Vagina (tissue), 2 donors: ENCODE data around the gene ZNF586. TPM values are rescaled to one million over a fixed set of nuclear protein-coding genes. Genes with fewer than 3 reads are reported as not detected.
A peak's percentile ranks its signal among the peaks of the same experiment; 100 is the strongest.
"Not testable (repeated sequence)": the region's sequence is repeated elsewhere in the genome, so short reads cannot be mapped to it uniquely, and the experiment has no call there.

Experiments used
- DNase-seq, 2 donors: peaks; one replicate each; pipeline ENCODE4 v3.0.0-alpha.2; 2017; ENCODE audit errors: extremely low spot score in 2 of 2
- H3K27ac ChIP-seq: fragments of 200-600 bp; sonication (generic); one replicate; pipeline ENCODE4 v1.5.1; 2019
- H3K27me3 ChIP-seq: fragments of 200-600 bp; sonication (generic); one replicate; pipeline ENCODE4 v1.5.1; 2019
- H3K36me3 ChIP-seq, 2 donors: fragments of 200-600 bp; sonication (generic); one replicate each; pipeline ENCODE4 v1.5.1; 2017 to 2019
- H3K4me1 ChIP-seq: fragments of 200-600 bp; sonication (generic); one replicate; pipeline ENCODE4 v1.5.1; 2019
- H3K4me3 ChIP-seq, 2 donors: fragments of 200-600 bp; sonication (generic); 1 replicate in 1 of 2; 2 replicates in 1 of 2; pipeline ENCODE4 v1.5.1; 2016 to 2019
- H3K9me3 ChIP-seq: fragments of 200-600 bp; sonication (generic); one replicate; pipeline ENCODE4 v1.5.1; 2019
- CTCF ChIP-seq, 3 experiments: fragments of 450-650 bp in 2 of 3; fragments of 200-600 bp in 1 of 3; sonication (generic) in 1 of 3; IDR thresholded peaks; one replicate each; pipeline ENCODE4 v1.5.1; 2017 to 2019; ENCODE audit warnings: antibody characterized with exemption in 3 of 3, mild to moderate bottlenecking in 2 of 3, moderate library complexity in 2 of 3
- POLR2A ChIP-seq, 2 donors: fragments of 450-650 bp; IDR thresholded peaks; one replicate each; pipeline ENCODE4 v1.6.1; 2017; ENCODE audit warnings: antibody characterized with exemption in 2 of 2, mild to moderate bottlenecking in 2 of 2, moderate library complexity in 2 of 2
- POLR2AphosphoS5 ChIP-seq, 2 donors: sonication (generic); formaldehyde crosslinking; IDR thresholded peaks; one replicate each; pipeline ENCODE4 v1.9.0; 2017; ENCODE audit warnings: antibody characterized with exemption in 2 of 2, mild to moderate bottlenecking in 2 of 2, low read depth in 1 of 2; ENCODE audit not compliant: insufficient read depth in 1 of 2
- intact Hi-C: fragments of 100-400 bp; cut with DNase I; formaldehyde crosslinking; loops from one replicate; pipeline ENCODE4 v1.15.1; 2023
- total RNA-seq: library from RNA; depleted of rRNA; stranded (reverse); fragments of >200 nt; gene quantifications from one replicate; pipeline ENCODE4 v1.2.3, GENCODE V29; 2016

The ZNF586 gene
- 24.3 TPM for total RNA-seq

DNA sequence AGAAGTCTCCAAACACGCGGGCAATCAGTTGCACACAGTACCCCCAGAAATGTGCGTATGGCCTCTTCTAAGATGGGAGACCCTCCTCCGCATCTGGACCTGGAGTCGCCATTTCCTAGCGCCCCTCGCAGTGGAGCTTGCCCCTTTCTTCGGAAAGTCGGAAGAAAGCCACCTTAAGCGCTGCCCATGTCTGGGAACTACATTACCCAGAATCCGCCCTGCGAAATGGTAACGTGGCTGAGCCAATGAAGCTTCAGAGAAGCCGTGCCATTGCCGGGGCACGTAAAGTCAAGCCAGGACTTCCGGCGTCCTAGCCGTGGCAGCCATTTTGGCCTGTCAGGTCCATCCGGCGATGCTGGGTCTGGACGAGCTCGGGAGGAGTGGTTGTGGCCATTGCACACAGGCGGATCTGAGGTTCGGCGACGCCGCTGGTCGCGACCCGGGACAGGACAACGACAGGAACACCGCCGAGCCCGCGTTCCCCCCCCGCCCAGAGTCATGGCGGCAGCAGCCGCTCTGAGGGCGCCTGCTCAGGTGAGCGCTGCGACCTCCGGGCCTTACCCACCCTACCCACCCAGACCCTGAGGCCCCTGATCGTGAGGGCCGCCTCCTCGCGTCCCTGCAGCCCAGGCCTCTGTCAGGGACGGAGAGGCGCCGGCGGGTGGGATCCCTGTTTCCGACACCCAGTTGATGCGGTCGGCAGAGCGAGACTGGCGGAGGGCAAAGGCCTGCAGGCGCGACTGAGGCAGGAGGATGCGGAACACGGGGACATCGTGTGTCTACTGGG lies at the start of gene ZNF586:
ZNF586 (plus strand) TSS at position 332 of the 787 bp plus-strand sequence; CDS start at position 499, 167 bp downstream.
- H3K9me3 ChIP-seq = peaks cover 11% of the 10 kb centered on the region
- peak within 1 kb of the TSS; percentile 60 to 68 for H3K4me3 ChIP-seq
- DNase-seq = no peak
- TF ChIP-seq POLR2A (IDR thresholded peaks at IDR 0.05) (no peak), POLR2AphosphoS5 (IDR thresholded peaks at IDR 0.05; ENCODE audit: insufficient read depth in 1 of 2, low read depth in 1 of 2) (peak; percentile 78 to 97), CTCF (IDR thresholded peaks at IDR 0.05) (no peak)
- H3K27ac ChIP-seq = peak within 1 kb of the TSS; percentile 66
- no peaks in the 10 kb centered on the region for H3K27me3 ChIP-seq
- intact Hi-C loops = no loop called here
- H3K4me1 ChIP-seq = no peaks in the 10 kb centered on the region
- peaks cover 0 to 48% of the 10 kb centered on the region in 2 donors for H3K36me3 ChIP-seq

DNA sequence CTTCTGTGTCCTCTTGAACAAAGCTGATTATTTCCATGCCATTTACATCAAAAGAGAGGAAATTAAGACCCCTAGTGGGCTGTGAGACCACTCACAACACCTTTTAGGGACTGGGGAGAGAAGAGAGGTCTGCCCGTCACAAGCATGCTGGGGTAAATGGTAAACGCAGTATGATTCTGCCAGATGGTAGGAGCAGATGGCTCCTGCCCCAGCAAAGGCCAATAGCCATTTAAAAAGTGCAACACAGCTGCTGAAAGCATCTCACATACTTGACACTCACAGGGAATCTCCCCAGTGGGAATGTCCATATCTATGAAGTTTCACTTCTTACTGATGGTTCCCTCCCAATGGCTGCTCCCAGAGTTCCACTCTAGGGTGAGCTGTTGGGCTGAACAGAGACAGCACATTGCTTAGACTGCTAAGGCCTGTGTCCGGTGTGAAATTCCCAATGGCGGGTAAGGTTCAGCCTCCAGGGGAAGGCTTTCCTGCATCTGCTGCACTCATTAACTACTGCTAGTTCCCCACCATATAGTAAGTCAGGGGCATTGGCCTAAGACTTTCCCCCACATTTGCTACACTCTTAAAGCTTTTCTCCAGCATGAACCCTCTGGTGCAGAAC lies 49.5 kb upstream of the ZNF586 start:
- intact Hi-C loops = no loop called here
- Histone ChIP-seq H3K4me1 (no peaks in the 10 kb centered on the region), H3K27me3 (no peaks in the 10 kb centered on the region), H3K27ac (no peak overlapping the region), H3K4me3 (no peak overlapping the region), H3K36me3 (peaks cover 0 to 54% of the 10 kb centered on the region in 2 donors), H3K9me3 (peaks cover 68% of the 10 kb centered on the region)
- TF ChIP-seq POLR2A (IDR thresholded peaks at IDR 0.05) = no peak
- peak in 1 of 2 donors; percentile 20 for DNase-seq

DNA sequence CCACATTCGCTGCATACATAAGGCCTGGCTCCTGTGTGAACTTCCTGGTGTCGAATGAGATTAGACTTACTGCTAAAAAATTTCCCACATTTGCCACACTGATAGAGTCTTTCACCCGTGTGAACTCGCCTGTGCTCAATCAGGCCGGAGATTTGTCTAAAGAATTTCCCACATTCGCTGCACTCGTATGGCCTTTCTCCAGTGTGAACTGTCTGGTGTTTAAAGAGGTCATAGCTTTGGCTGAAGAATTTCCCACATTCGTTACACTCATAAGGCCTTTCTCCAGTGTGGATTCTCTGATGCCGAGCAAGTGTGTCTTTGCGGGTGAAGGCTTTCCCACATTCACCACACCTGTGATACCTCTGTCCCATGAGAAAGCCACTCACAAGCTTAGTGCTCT lies 48.6 kb upstream of the ZNF586 start:
- Histone ChIP-seq H3K36me3 (peaks cover 0 to 54% of the 10 kb centered on the region in 2 donors), H3K4me1 (no peaks in the 10 kb centered on the region), H3K9me3 (peaks cover 63% of the 10 kb centered on the region), H3K4me3 (no peak overlapping the region), H3K27me3 (no peaks in the 10 kb centered on the region), H3K27ac (no peak overlapping the region)
- TF ChIP-seq POLR2A (IDR thresholded peaks at IDR 0.05) (no peak), CTCF (IDR thresholded peaks at IDR 0.05) (no peak), POLR2AphosphoS5 (IDR thresholded peaks at IDR 0.05; ENCODE audit: insufficient read depth in 1 of 2, low read depth in 1 of 2) (no peak)
- peak in 1 of 2 donors; percentile 29 for DNase-seq
- intact Hi-C loops = no loop called here

- H3K9me3 ChIP-seq, intact Hi-C loops, H3K4me3 ChIP-seq, H3K4me1 ChIP-seq, H3K27me3 ChIP-seq, H3K27ac ChIP-seq, DNase-seq, H3K36me3 ChIP-seq: not testable (repeated sequence)
- TF ChIP-seq CTCF (IDR thresholded peaks at IDR 0.05) = peak; percentile 7 to 29 (median 29)
These were observed 31.2 kb upstream of the ZNF586 start for GRCh38 chr19:57738320-57738719.

DNA sequence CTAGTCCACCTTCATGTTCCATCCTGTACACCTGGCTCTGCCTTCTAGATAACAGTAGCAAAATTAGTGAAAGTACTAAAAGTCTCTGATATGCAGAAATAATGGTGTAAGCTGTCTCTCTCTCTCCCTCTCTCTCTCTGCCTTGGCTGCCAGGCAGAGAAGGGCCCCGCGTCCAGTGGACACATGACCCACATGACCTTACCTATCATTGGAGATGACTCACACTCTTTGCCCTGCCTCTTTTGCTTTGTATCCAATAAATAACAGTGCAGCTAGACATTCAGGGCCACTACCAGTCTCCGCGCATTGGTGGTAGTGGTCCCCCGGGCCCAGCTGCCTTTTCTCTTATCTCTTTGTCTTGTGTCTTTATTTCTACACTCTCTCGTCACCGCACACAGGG lies 30.7 kb upstream of the ZNF586 start:
- H3K27ac ChIP-seq, H3K27me3 ChIP-seq, intact Hi-C loops, H3K4me1 ChIP-seq, H3K36me3 ChIP-seq, DNase-seq, H3K4me3 ChIP-seq, H3K9me3 ChIP-seq: not testable (repeated sequence)
